ENCODE measurements around the gene TOMT.

- TF ChIP-seq EZH2 (IDR thresholded peaks at IDR 0.05) (no peak), POLR2AphosphoS5 (IDR thresholded peaks at IDR 0.05; ENCODE audit: borderline replicate concordance, low read depth, low read length) (no peak), FOXP2 (optimal IDR thresholded peaks at IDR 0.05; ENCODE audit: control extremely low read depth, extremely low read length, insufficient read depth) (no peak)
Observed at GRCh38 chr11:72083414-72083813, 22.3 kb upstream of the TOMT start.

Measured in SK-N-MC (cell line).